Vein endothelial cell (primary cell): Measurements from ENCODE around the gene GNLY. TPM values are rescaled to one million over a fixed set of nuclear protein-coding genes. Genes with fewer than 3 reads are reported as not detected.
A peak's percentile ranks its signal among the peaks of the same experiment; 100 is the strongest.

Source experiments
- small RNA-seq: library from RNA; depleted of rRNA; stranded (forward); fragments of <200 nt; gene quantifications from one replicate; pipeline ENCODE3, GENCODE V24; 2012
- total RNA-seq: library from RNA; depleted of rRNA; stranded (reverse); fragments of >200 nt; gene quantifications from 2 replicates; pipeline ENCODE4 v1.2.3, GENCODE V29; 2012

Gene GNLY
- total RNA-seq = not detected in 2 replicates

GRCh38 chr2:85694052-85695025 lies at the start of gene GNLY:
TSS of gene GNLY (plus strand) at chr2:85694358. CDS start at chr2:85694419, 61 bp downstream.

GRCh38 chr2:85668009-85668856 lies 25.9 kb upstream of the GNLY start, which contains the start of gene SFTPB:
TSS of gene SFTPB (minus strand) at chr2:85668199. CDS start at chr2:85668183, 16 bp downstream.

Small RNA genes within 50 kb of the gene (small RNA-seq; reads per million reads assigned to genes)
- gene RNU1-38P = 3.7 reads per million, percentile 90 among the genes with 10 or more reads in this experiment

Other genes with a start within 250 kb of the GNLY start
- 93.4 and 101 TPM in 2 replicates for gene MAT2A, start 155.2 kb upstream of the GNLY start, total RNA-seq
- gene GGCX, start 132.9 kb upstream of the GNLY start, total RNA-seq = 40.2 and 43.5 TPM in 2 replicates
- 14.0 and 27.4 TPM in 2 replicates for gene VAMP8, start 116.8 kb upstream of the GNLY start, total RNA-seq
- gene VAMP5, start 109.9 kb upstream of the GNLY start, total RNA-seq = 40.1 and 44.1 TPM in 2 replicates
- gene RNF181, start 98.6 kb upstream of the GNLY start, total RNA-seq = 193 and 231 TPM in 2 replicates
- gene TMEM150A, start 91.7 kb upstream of the GNLY start, total RNA-seq = 11.8 and 14.0 TPM in 2 replicates
- gene C2orf68, start 82.3 kb upstream of the GNLY start, total RNA-seq = 18.0 and 19.4 TPM in 2 replicates
- gene USP39, start 78.2 kb upstream of the GNLY start, total RNA-seq = 48.0 and 50.2 TPM in 2 replicates
- gene SFTPB, start 26.2 kb upstream of the GNLY start, total RNA-seq = not detected in 2 replicates
- 13.2 and 17.0 TPM in 2 replicates for gene ATOH8, start 59.6 kb downstream of the GNLY start, total RNA-seq
- gene ST3GAL5, start 194.6 kb downstream of the GNLY start, total RNA-seq = 12.0 and 13.4 TPM in 2 replicates